ENCODE measurements around the gene MBNL2. TPM values are rescaled to one million over a fixed set of nuclear protein-coding genes. Genes with fewer than 3 reads are reported as not detected.

MBNL2 gene
- total and polyA plus RNA-seq, 2 of the 13 experiments (the other 11 are each of a cell fraction or from before 2014, with no cell fraction given): 30.8 to 59.0 TPM

DNA sequence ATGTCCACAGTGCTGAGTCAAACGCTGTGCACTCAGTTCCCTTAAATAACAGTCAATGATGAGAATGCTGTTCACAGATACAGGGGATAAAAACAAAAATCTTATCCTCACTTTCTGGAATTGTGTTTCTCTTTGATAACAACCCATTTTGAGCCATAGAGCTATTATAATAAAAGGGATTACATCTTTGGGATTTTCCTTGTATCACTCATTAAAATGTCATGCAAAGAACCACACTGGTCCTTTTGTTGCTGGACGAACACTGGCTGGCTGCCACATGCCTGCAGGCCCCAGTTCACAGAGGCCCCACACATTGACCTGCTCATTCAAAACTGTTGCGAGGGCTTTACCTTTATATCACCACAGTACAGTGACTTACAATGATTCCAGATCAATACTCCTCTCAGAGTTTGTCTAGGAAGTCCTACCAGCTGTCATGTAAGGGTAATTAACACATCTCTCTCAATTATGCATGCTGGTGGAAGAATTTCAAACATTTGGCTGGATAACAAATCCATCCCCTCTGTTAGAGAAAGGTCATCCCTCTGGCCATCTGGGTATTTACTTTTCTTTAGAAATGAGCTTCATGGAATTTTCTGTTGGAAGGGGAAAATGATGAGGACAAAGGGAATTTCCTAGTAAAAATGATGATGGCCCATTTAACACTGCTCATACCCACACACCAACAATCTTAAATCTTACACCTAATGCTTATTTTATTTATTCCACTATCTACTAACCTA, 85.9 kb downstream of the MBNL2 start (continued):
- TF ChIP-seq, protein P1, sequence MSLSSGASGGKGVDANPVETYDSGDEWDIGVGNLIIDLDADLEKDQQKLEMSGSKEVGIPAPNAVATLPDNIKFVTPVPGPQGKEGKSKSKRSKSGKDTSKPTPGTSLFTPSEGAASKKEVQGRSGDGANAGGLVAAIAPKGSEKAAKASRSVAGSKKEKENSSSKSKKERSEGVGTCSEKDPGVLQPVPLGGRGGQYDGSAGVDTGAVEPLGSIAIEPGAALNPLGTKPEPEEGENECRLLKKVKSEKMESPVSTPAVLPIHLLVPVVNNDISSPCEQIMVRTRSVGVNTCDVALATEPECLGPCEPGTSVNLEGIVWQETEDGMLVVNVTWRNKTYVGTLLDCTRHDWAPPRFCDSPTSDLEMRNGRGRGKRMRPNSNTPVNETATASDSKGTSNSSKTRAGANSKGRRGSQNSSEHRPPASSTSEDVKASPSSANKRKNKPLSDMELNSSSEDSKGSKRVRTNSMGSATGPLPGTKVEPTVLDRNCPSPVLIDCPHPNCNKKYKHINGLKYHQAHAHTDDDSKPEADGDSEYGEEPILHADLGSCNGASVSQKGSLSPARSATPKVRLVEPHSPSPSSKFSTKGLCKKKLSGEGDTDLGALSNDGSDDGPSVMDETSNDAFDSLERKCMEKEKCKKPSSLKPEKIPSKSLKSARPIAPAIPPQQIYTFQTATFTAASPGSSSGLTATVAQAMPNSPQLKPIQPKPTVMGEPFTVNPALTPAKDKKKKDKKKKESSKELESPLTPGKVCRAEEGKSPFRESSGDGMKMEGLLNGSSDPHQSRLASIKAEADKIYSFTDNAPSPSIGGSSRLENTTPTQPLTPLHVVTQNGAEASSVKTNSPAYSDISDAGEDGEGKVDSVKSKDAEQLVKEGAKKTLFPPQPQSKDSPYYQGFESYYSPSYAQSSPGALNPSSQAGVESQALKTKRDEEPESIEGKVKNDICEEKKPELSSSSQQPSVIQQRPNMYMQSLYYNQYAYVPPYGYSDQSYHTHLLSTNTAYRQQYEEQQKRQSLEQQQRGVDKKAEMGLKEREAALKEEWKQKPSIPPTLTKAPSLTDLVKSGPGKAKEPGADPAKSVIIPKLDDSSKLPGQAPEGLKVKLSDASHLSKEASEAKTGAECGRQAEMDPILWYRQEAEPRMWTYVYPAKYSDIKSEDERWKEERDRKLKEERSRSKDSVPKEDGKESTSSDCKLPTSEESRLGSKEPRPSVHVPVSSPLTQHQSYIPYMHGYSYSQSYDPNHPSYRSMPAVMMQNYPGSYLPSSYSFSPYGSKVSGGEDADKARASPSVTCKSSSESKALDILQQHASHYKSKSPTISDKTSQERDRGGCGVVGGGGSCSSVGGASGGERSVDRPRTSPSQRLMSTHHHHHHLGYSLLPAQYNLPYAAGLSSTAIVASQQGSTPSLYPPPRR (CRISPR knock-in tag; IDR thresholded peaks at IDR 0.05; ENCODE audit: borderline replicate concordance): peak; percentile 34; the same call in 1 of the 2 replicates
- TF ChIP-seq PHF21A (CRISPR knock-in tag; IDR thresholded peaks at IDR 0.05) (peak; percentile 65; the same call in 1 of the 2 replicates), RFXAP (CRISPR knock-in tag; IDR thresholded peaks at IDR 0.05; ENCODE audit: borderline replicate concordance) (0 out of 2 replicates have a peak, but pooled peaks have one; percentile 31), RXRA (CRISPR knock-in tag; IDR thresholded peaks at IDR 0.05) (peak; percentile 21; the same call in 1 of the 2 replicates), TEAD3 (CRISPR knock-in tag; optimal IDR thresholded peaks at IDR 0.05; ENCODE audit: borderline replicate concordance) (peak; percentile 82), FOXP1 (IDR thresholded peaks at IDR 0.05) (no peak; the same call in 1 of the 2 replicates), FOXP1 (CRISPR knock-in tag; IDR thresholded peaks at IDR 0.05) (peak; percentile 38; the same call in 1 of the 2 replicates), NR2F6 (IDR thresholded peaks at IDR 0.05) (peak; percentile 90), NR2F6 (CRISPR knock-in tag; IDR thresholded peaks at IDR 0.05) (peak; percentile 79), DMAP1 (CRISPR knock-in tag; IDR thresholded peaks at IDR 0.05) (0 out of 2 replicates have a peak, but pooled peaks have one; percentile 16), MTA1 (CRISPR knock-in tag; IDR thresholded peaks at IDR 0.05; ENCODE audit: borderline replicate concordance) (0 out of 2 replicates have a peak, but pooled peaks have one; percentile 22), LCORL (IDR thresholded peaks at IDR 0.05) (no peak), LCORL (CRISPR knock-in tag; IDR thresholded peaks at IDR 0.05) (peak; percentile 28; the same call in 1 of the 2 replicates), SNAI1 (CRISPR knock-in tag; IDR thresholded peaks at IDR 0.05; ENCODE audit: borderline replicate concordance) (no peak)
- TF ChIP-seq, protein P2, sequence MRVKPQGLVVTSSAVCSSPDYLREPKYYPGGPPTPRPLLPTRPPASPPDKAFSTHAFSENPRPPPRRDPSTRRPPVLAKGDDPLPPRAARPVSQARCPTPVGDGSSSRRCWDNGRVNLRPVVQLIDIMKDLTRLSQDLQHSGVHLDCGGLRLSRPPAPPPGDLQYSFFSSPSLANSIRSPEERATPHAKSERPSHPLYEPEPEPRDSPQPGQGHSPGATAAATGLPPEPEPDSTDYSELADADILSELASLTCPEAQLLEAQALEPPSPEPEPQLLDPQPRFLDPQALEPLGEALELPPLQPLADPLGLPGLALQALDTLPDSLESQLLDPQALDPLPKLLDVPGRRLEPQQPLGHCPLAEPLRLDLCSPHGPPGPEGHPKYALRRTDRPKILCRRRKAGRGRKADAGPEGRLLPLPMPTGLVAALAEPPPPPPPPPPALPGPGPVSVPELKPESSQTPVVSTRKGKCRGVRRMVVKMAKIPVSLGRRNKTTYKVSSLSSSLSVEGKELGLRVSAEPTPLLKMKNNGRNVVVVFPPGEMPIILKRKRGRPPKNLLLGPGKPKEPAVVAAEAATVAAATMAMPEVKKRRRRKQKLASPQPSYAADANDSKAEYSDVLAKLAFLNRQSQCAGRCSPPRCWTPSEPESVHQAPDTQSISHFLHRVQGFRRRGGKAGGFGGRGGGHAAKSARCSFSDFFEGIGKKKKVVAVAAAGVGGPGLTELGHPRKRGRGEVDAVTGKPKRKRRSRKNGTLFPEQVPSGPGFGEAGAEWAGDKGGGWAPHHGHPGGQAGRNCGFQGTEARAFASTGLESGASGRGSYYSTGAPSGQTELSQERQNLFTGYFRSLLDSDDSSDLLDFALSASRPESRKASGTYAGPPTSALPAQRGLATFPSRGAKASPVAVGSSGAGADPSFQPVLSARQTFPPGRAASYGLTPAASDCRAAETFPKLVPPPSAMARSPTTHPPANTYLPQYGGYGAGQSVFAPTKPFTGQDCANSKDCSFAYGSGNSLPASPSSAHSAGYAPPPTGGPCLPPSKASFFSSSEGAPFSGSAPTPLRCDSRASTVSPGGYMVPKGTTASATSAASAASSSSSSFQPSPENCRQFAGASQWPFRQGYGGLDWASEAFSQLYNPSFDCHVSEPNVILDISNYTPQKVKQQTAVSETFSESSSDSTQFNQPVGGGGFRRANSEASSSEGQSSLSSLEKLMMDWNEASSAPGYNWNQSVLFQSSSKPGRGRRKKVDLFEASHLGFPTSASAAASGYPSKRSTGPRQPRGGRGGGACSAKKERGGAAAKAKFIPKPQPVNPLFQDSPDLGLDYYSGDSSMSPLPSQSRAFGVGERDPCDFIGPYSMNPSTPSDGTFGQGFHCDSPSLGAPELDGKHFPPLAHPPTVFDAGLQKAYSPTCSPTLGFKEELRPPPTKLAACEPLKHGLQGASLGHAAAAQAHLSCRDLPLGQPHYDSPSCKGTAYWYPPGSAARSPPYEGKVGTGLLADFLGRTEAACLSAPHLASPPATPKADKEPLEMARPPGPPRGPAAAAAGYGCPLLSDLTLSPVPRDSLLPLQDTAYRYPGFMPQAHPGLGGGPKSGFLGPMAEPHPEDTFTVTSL (CRISPR knock-in tag; IDR thresholded peaks at IDR 0.05; ENCODE audit: borderline replicate concordance): peak; percentile 71; the same call in 1 of the 2 replicates
- TF ChIP-seq, protein P3, sequence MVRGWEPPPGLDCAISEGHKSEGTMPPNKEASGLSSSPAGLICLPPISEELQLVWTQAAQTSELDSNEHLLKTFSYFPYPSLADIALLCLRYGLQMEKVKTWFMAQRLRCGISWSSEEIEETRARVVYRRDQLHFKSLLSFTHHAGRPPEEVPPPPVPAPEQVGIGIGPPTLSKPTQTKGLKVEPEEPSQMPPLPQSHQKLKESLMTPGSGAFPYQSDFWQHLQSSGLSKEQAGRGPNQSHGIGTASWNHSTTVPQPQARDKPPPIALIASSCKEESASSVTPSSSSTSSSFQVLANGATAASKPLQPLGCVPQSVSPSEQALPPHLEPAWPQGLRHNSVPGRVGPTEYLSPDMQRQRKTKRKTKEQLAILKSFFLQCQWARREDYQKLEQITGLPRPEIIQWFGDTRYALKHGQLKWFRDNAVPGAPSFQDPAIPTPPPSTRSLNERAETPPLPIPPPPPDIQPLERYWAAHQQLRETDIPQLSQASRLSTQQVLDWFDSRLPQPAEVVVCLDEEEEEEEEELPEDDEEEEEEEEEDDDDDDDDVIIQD (CRISPR knock-in tag; IDR thresholded peaks at IDR 0.05; ENCODE audit: low read depth): 0 out of 2 replicates have a peak, but pooled peaks have one; percentile 40
